Nasal cavity respiratory epithelium epithelial cell of viscerocranial mucosa (primary cell): ENCODE data around the gene PKDREJ. TPM values are rescaled to one million over a fixed set of nuclear protein-coding genes. Genes with fewer than 3 reads are reported as not detected.

Source experiments
- total RNA-seq: library from RNA; depleted of rRNA; stranded (reverse); fragments of >200 nt; gene quantifications from 2 replicates; pipeline ENCODE4 v1.2.3, GENCODE V29; 2014

PKDREJ gene, protein sequence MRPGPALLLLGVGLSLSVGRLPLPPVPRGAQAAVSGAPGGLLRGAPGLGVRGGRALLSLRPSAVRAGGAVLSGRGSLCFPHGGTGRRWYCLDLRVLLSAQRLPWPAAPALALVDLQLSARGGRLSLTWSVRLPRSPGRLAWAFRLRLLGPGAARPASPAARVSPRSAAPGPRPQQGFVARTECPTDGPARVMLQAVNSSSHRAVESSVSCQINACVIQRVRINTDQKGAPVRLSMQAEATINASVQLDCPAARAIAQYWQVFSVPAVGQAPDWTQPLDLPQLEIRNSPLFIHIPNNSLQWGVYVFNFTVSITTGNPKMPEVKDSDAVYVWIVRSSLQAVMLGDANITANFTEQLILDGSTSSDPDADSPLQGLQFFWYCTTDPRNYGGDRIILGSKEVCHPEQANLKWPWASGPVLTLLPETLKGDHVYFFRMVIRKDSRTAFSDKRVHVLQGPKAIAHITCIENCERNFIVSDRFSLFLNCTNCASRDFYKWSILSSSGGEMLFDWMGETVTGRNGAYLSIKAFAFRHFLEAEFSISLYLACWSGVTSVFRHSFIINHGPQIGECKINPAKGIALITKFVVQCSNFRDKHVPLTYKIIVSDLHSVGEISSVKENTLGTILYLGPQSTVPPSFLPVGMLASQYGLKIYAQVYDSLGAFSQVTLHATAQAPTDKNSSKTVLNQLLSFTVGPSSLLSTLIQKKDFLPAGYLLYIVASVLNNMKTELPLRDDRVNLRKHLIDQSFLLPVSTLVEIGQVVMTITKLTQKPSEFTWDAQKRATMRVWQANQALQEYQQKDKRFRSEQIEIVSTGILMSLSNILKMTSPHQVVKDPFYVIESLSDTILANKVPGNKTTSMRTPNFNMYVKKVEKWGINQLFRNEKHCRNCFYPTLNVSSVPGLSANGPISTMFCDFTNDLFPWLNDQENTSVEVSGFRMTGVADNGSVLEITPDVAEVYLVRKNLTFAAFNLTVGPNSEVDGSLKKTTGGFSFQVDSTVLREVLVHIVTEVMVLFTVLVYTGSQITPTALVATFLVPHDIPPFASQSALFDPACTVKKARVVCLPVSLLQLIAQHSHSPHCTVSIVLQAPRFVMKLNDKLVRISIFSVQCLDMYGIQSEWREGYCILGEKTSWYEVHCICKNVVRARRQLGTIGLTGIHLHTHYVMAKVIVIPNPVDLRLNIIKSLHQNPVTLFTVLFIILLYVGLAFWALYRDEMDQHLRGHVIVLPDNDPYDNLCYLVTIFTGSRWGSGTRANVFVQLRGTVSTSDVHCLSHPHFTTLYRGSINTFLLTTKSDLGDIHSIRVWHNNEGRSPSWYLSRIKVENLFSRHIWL (N-terminal part only)
- under 0.01 TPM in 1 of 2 replicates, not detected in the other for total RNA-seq

DNA sequence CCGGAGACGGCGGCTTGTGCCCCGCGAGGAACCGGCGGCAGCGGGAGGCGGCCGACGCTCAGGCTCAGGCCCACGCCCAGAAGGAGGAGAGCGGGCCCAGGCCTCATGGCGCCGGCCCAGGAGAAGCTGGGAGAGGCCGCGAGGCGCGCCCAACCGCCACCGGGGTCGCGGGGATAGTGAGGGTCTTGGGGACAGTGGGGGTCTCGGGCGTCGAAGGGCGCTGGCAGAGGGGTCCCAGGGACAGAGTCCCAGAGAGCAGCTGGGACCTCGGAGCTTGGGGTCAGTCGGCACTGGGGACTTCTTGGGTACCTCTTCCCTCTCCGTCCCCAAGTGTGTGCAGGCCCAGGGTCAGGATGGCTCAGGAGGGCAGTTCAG, at the start of gene PKDREJ:
TSS of gene PKDREJ (minus strand) at position 128 of the 375 bp plus-strand sequence. CDS start at position 107, 21 bp downstream.

DNA sequence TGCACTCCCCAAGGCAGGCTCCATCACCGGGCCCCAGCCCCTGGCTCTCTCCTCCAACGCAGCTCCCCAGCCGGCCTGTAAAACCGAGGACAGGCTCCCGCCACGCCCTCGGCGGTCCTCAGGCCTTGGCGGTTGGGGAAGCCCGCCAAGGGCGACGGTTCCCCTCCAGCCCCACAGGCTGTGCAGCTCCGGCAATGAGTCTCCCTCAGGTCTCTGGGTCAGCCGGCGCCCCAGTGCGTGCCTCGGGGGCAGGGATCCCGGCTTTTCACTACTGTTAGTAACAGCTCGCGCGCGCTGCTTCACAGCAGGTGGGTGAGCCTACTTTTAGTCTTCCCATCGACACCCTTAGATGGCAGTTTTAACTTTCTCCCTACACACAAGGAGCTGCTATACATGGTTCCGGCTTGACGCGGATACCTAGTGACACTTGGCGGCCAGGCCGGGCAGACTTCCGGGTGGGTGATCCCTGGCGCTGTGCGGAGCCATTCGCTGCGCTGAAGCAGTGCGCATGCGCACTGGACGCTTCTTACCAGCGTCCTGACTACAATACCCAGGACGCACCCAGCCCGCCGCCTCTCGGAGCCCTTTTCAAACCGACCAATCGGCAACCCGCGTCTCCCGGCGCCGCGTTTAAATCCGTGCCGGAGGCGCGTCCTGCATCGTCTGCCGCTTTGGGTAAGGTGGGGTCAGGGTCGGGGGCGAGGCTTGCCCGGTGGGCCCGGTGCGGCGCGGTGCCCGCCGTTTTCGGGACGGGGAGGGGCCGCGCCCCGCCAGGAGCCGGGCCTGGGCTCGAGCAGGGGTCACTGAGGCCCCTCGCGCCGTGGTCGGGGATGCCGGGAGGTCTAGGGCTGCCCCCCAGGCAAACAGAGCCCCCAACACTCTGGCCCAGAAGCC, 33.4 kb upstream of the PKDREJ start, which contains the start of gene GTSE1:
TSS of gene GTSE1 (plus strand) at position 614 of the 894 bp plus-strand sequence. CDS start 531 bp downstream, outside the sequence.

DNA sequence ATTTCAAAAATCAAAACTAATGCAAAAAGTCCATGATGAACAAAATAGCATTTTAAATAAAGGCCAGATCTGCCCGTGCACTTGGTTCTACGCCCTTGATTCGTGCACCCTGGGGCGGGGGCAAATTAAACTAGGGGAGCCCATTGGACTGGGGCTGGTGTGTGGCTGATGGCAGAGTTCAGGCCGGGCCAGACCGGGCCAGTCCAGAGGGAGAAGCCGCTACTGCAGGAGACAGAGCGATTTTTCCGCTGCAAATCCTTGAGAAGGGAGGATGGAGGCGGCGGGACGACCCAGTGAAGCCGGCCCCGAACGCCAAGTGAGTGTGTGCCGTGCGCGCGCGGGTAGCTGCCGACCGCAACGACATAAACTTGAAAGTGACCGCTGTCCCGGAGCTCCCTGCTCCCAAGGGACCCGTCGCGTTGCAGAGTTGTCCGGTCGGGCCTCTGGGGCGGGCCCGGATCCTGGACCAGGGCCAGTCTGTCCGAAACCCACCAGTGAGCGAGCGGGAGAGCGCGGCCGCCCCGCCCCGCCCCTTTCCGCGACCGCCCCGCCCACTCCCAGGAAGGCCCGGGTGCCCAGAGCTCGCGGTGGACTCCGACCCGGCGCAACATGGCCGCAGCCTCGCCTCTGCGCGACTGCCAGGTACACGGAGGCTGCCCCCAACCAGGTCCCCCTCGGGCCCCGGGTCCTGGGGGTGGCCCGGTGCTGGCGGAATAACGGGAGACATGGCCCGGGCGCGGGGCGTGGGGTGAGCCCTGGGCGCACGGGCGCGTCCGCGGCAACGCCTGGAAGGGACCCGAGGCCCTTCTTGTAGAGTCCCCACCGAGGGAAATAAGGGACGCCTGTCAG, 4.5 kb upstream of the PKDREJ start, which contains the start of gene TTC38:
TSS of gene TTC38 (plus strand) at position 578 of the 849 bp plus-strand sequence. CDS start at position 610, 32 bp downstream.

DNA sequence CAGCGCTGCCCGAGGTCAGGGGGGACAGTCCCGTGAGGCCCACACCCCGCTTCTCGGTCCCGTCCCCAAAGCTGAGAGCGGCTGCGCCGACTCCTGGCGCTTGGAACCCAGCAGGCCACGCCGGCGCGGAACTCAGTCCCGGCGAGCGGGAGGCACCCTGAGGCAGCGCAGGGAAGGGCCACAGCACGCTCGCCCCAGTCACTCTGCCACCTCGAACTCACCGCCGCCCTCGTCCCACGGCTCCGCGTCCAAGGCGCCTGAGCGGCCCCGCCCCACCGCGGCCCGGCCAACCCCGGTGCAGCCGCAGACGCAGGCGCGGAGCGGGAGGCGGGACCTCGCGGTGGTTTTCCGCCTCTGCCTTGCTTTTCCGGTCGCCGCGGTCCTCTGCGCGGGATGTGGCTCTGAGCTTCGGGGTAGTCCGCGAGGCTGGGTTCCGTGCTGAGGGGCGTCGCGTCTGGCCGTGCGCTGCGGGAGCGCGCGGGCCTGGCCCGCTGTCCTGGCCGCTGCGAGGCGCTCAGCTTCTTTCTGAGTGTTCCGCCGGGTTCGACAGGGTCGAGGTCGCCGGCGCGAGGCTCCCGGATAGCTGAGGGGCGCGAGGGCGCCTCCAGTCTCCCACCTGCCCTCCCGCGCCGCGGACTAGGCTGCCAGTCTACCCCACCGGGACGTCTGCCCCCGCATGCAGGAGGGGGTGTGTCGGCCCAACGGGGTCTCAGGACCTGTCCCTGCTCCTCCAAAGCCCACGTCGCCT, 12.9 kb downstream of the PKDREJ start, which contains the start of gene CDPF1:
TSS of gene CDPF1 (minus strand) at position 259 of the 748 bp plus-strand sequence. CDS start 2,009 bp downstream, outside the sequence.

Other genes with a start within 250 kb of the PKDREJ start
- 16.4 and 16.7 TPM in 2 replicates for gene PPARA, start 112.8 kb downstream of the PKDREJ start, total RNA-seq
- 7.6 and 10.9 TPM in 2 replicates for gene CDPF1, start 13.1 kb downstream of the PKDREJ start, total RNA-seq
- 8.2 and 9.8 TPM in 2 replicates for gene TTC38, start 4.7 kb upstream of the PKDREJ start, total RNA-seq
- under 0.01 TPM in 2 replicates for gene GTSE1, start 33.5 kb upstream of the PKDREJ start, total RNA-seq
- 17.4 and 34.1 TPM in 2 replicates for gene TRMU, start 72.4 kb upstream of the PKDREJ start, total RNA-seq